ENCODE measurements around the gene RSF1. TPM values are rescaled to one million over a fixed set of nuclear protein-coding genes. Genes with fewer than 3 reads are reported as not detected.

The RSF1 gene
- total and polyA plus RNA-seq, 4 donors, result 5.2 to 33.1 (median 13.4) TPM

- H3K4me3 ChIP-seq (ENCODE audit: low read depth in 1 of 3, low read length in 3 of 3), result no peak overlapping the region
- H3K4me1 ChIP-seq (ENCODE audit: control insufficient read depth in 4 of 4, insufficient read depth in 4 of 4, low read length in 3 of 4), result peaks cover 0 to under 1% (median 0%) of the 10 kb centered on the region in 4 donors
- no peaks in the 10 kb centered on the region for H3K36me3 ChIP-seq (ENCODE audit: control insufficient read depth in 4 of 4, insufficient read depth in 3 of 4, low read depth in 1 of 4, low read length in 3 of 4)
- no peaks in the 10 kb centered on the region for H3K27me3 ChIP-seq (ENCODE audit: control insufficient read depth in 4 of 4, insufficient read depth in 4 of 4, low read length in 3 of 4)
- 63% methylated on average over 1 of the region's 1 CpG for WGBS
- TF ChIP-seq, protein P1, sequence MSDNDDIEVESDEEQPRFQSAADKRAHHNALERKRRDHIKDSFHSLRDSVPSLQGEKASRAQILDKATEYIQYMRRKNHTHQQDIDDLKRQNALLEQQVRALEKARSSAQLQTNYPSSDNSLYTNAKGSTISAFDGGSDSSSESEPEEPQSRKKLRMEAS (IDR thresholded peaks at IDR 0.05), result no peak
- TF ChIP-seq TAF1 (conservative IDR thresholded peaks at IDR 0.05), result no peak
- TF ChIP-seq SP1 (IDR thresholded peaks at IDR 0.05), result no peak
- TF ChIP-seq FOXA2 (IDR thresholded peaks at IDR 0.05), result no peak
- TF ChIP-seq JUND (IDR thresholded peaks at IDR 0.05), result no peak
- TF ChIP-seq YY1 (IDR thresholded peaks at IDR 0.05), result no peak
- no peak for TF ChIP-seq HNF4A (conservative IDR thresholded peaks at IDR 0.05)
- TF ChIP-seq ZBTB33 (IDR thresholded peaks at IDR 0.05), result no peak
- no peak for TF ChIP-seq RAD21 (IDR thresholded peaks at IDR 0.05)
- TF ChIP-seq, protein P2, sequence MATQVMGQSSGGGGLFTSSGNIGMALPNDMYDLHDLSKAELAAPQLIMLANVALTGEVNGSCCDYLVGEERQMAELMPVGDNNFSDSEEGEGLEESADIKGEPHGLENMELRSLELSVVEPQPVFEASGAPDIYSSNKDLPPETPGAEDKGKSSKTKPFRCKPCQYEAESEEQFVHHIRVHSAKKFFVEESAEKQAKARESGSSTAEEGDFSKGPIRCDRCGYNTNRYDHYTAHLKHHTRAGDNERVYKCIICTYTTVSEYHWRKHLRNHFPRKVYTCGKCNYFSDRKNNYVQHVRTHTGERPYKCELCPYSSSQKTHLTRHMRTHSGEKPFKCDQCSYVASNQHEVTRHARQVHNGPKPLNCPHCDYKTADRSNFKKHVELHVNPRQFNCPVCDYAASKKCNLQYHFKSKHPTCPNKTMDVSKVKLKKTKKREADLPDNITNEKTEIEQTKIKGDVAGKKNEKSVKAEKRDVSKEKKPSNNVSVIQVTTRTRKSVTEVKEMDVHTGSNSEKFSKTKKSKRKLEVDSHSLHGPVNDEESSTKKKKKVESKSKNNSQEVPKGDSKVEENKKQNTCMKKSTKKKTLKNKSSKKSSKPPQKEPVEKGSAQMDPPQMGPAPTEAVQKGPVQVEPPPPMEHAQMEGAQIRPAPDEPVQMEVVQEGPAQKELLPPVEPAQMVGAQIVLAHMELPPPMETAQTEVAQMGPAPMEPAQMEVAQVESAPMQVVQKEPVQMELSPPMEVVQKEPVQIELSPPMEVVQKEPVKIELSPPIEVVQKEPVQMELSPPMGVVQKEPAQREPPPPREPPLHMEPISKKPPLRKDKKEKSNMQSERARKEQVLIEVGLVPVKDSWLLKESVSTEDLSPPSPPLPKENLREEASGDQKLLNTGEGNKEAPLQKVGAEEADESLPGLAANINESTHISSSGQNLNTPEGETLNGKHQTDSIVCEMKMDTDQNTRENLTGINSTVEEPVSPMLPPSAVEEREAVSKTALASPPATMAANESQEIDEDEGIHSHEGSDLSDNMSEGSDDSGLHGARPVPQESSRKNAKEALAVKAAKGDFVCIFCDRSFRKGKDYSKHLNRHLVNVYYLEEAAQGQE (IDR thresholded peaks at IDR 0.05), result no peak
- no peak for TF ChIP-seq RXRA (IDR thresholded peaks at IDR 0.05)
- TF ChIP-seq, protein P3, sequence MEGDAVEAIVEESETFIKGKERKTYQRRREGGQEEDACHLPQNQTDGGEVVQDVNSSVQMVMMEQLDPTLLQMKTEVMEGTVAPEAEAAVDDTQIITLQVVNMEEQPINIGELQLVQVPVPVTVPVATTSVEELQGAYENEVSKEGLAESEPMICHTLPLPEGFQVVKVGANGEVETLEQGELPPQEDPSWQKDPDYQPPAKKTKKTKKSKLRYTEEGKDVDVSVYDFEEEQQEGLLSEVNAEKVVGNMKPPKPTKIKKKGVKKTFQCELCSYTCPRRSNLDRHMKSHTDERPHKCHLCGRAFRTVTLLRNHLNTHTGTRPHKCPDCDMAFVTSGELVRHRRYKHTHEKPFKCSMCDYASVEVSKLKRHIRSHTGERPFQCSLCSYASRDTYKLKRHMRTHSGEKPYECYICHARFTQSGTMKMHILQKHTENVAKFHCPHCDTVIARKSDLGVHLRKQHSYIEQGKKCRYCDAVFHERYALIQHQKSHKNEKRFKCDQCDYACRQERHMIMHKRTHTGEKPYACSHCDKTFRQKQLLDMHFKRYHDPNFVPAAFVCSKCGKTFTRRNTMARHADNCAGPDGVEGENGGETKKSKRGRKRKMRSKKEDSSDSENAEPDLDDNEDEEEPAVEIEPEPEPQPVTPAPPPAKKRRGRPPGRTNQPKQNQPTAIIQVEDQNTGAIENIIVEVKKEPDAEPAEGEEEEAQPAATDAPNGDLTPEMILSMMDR (IDR thresholded peaks at IDR 0.05; ENCODE audit: low read depth, low read length, missing input control), result no peak
- TF ChIP-seq HNF4G (IDR thresholded peaks at IDR 0.05), result no peak
- no peak for TF ChIP-seq FOXA1 (IDR thresholded peaks at IDR 0.05)
- TF ChIP-seq GABPA (IDR thresholded peaks at IDR 0.05 in 1 of 2, conservative IDR thresholded peaks at IDR 0.05 in 1 of 2), result no peak
- no peak for TF ChIP-seq ATF3 (IDR thresholded peaks at IDR 0.05)
- no peak for TF ChIP-seq NR2F2 (IDR thresholded peaks at IDR 0.05)
- no peak for TF ChIP-seq EGR1 (IDR thresholded peaks at IDR 0.05; ENCODE audit: low read depth in 2 of 2)
- no peak overlapping the region for H3K9ac ChIP-seq (ENCODE audit: low read depth in 1 of 2, low read length in 2 of 2)
- no peak overlapping the region for H3K27ac ChIP-seq (ENCODE audit: low read depth in 1 of 2, low read length in 2 of 2)
- no peak for DNase-seq (ENCODE audit: low spot score)
- H3K9me3 ChIP-seq (ENCODE audit: control insufficient read depth in 4 of 4, low read length in 3 of 4), result no peaks in the 10 kb centered on the region
These were observed 42.0 kb downstream of the RSF1 start for GRCh38 chr11:77778549-77778948.
